ENCODE data around the gene BCAS3.
A peak's percentile ranks its signal among the peaks of the same experiment; 100 is the strongest.

The BCAS3 gene

DNA sequence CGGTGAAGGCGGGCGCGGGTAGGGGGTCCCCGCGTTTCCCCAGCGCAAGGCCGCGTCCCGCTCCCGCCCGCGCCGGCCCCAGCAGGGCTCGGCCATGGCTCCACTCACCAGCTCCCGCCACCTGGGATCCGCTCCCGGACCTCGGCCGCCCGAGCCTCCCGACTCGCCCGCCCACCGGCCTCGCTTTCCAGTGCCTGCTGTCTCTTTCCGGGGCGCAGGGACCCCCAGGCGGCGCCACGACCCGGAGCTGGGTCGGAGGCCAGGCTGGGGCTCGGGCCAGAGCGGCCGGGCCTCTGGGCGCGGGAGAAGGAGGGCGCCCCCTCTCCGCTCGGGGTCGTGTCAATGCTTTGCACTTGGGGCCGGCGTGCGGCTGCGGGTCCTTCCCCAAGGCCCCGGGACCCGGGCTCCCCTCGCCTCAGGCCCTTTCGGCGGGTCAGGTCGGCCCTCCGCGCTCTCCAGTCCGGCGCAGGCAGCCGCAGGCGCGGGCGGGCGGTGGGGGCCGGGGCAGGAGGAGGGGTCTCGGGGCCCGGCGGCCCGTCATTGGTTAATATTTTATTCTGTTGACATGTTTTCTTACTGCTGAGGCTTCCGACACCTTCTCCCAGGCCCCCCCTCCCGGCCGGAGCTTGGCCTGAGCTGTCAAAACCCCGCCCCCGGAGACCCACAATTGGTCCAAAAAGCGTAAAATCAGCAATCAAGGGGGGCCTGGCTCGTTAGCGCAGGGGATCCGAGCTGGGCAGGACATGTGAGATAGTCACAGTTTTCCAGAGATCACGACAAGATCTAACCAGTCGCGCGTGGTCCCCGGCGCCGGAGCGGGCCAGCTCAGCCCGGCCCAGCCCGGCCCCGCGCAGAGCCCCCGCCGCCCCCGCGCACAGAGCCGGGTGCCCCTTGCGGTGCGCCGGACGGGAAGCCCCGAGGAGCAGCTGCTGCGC, 721.7 kb downstream of the BCAS3 start, which contains the start of gene TBX2:
Gene TBX2 (plus strand): TSS at position 713 of the 935 bp plus-strand sequence. CDS start 334 bp downstream, outside the sequence.
- Histone ChIP-seq H3K14ac (ENCODE audit: low read length in 2 of 2) (peak within 1 kb of the TSS; percentile 7 to 99), H3K18ac (ENCODE audit: low read depth in 1 of 2, low read length in 2 of 2) (peak within 1 kb of the TSS; percentile 88 to 89), H4K91ac (ENCODE audit: low read length) (peak within 1 kb of the TSS; percentile 88), H3K79me1 (replicated peaks; ENCODE audit: low read length, poor library complexity, severe bottlenecking) (no peaks in the 10 kb centered on the region), H2BK12ac (ENCODE audit: low read length in 2 of 2) (peak within 1 kb of the TSS in 1 of 2 experiments; percentile 84), H2AFZ (ENCODE audit: low read depth, low read length) (no peak within 1 kb of the TSS), H2BK5ac (ENCODE audit: low read depth, low read length, poor library complexity, severe bottlenecking) (no peak within 1 kb of the TSS), H2BK15ac (ENCODE audit: low read depth, poor library complexity, severe bottlenecking) (peak within 1 kb of the TSS; percentile 70), H3K9ac (ENCODE audit: low read length) (peak within 1 kb of the TSS; percentile 93), H3K4ac (ENCODE audit: low read depth in 1 of 2, low read length in 2 of 2) (peak within 1 kb of the TSS; percentile 76 to 87), H3K36me3 (ENCODE audit: control insufficient read depth in 1 of 2, insufficient read depth in 2 of 2, low read depth in 1 of 2, low read length in 2 of 2) (peaks cover 2 to 16% of the 10 kb centered on the region in 2 experiments), H3K4me2 (ENCODE audit: low read length, poor library complexity, severe bottlenecking) (peak within 1 kb of the TSS; percentile 90), H3K4me3 (ENCODE audit: insufficient read depth in 1 of 2, low read depth in 1 of 2, low read length in 2 of 2) (peak within 1 kb of the TSS; percentile 51 to 85), H3K23ac (ENCODE audit: low read length in 2 of 2) (peak within 1 kb of the TSS in 1 of 2 experiments; percentile 91), H3K9me3 (ENCODE audit: control insufficient read depth, low read length) (no peaks in the 10 kb centered on the region), H2BK120ac (ENCODE audit: low read depth, low read length) (peak within 1 kb of the TSS; percentile 96), H3K27ac (ENCODE audit: low read length, poor library complexity, severe bottlenecking) (no peak within 1 kb of the TSS), H4K8ac (ENCODE audit: low read length) (peak within 1 kb of the TSS; percentile 55), H3K4me1 (ENCODE audit: control insufficient read depth, insufficient read depth, low read depth, low read length) (peaks cover 46% of the 10 kb centered on the region), H2AK5ac (ENCODE audit: low read length, severe bottlenecking) (no peak within 1 kb of the TSS), H3K27me3 (ENCODE audit: control insufficient read depth in 1 of 2, insufficient read depth in 1 of 2, low read length in 2 of 2) (peaks cover 0 to 78% of the 10 kb centered on the region in 2 experiments)
- 1% methylated on average over 65 of the region's 98 CpGs for WGBS
- DNase-seq = peak; percentile 95

GRCh38 chr17:61400066-61400716, 722.5 kb downstream of the BCAS3 start:
- Histone ChIP-seq H3K4me3 (ENCODE audit: insufficient read depth in 1 of 2, low read depth in 1 of 2, low read length in 2 of 2) (peak overlapping the region; percentile 51 to 81), H2BK12ac (ENCODE audit: low read length in 2 of 2) (peak overlapping the region in 1 of 2 experiments; percentile 29), H3K23ac (ENCODE audit: low read length in 2 of 2) (no peak overlapping the region), H3K9ac (ENCODE audit: low read length) (peak overlapping the region; percentile 93), H3K36me3 (ENCODE audit: control insufficient read depth in 1 of 2, insufficient read depth in 2 of 2, low read depth in 1 of 2, low read length in 2 of 2) (peaks cover 2 to 21% of the 10 kb centered on the region in 2 experiments), H3K14ac (ENCODE audit: low read length in 2 of 2) (peak overlapping the region in 1 of 2 experiments; percentile 99), H3K4me2 (ENCODE audit: low read length, poor library complexity, severe bottlenecking) (peak overlapping the region; percentile 90), H4K8ac (ENCODE audit: low read length) (peak overlapping the region; percentile 33), H3K79me1 (replicated peaks; ENCODE audit: low read length, poor library complexity, severe bottlenecking) (no peaks in the 10 kb centered on the region), H3K9me3 (ENCODE audit: control insufficient read depth, low read length) (no peaks in the 10 kb centered on the region), H2BK5ac (ENCODE audit: low read depth, low read length, poor library complexity, severe bottlenecking) (no peak overlapping the region), H3K4me1 (ENCODE audit: control insufficient read depth, insufficient read depth, low read depth, low read length) (peaks cover 54% of the 10 kb centered on the region), H3K27me3 (ENCODE audit: control insufficient read depth in 1 of 2, insufficient read depth in 1 of 2, low read length in 2 of 2) (peaks cover 0 to 81% of the 10 kb centered on the region in 2 experiments), H3K18ac (ENCODE audit: low read depth in 1 of 2, low read length in 2 of 2) (peak overlapping the region; percentile 87 to 89), H2AK5ac (ENCODE audit: low read length, severe bottlenecking) (no peak overlapping the region), H2BK15ac (ENCODE audit: low read depth, poor library complexity, severe bottlenecking) (peak overlapping the region; percentile 33), H4K91ac (ENCODE audit: low read length) (peak overlapping the region; percentile 64), H2AFZ (ENCODE audit: low read depth, low read length) (no peak overlapping the region), H3K4ac (ENCODE audit: low read depth in 1 of 2, low read length in 2 of 2) (peak overlapping the region; percentile 55 to 77), H3K27ac (ENCODE audit: low read length, poor library complexity, severe bottlenecking) (no peak overlapping the region), H2BK120ac (ENCODE audit: low read depth, low read length) (peak overlapping the region; percentile 54)
- DNase-seq = peak; percentile 53
- WGBS = 0% methylated on average over 53 of the region's 90 CpGs

GRCh38 chr17:61400717-61401388, 723.2 kb downstream of the BCAS3 start:
- Histone ChIP-seq H2BK5ac (ENCODE audit: low read depth, low read length, poor library complexity, severe bottlenecking) (no peak overlapping the region), H3K14ac (ENCODE audit: low read length in 2 of 2) (no peak overlapping the region), H3K79me1 (replicated peaks; ENCODE audit: low read length, poor library complexity, severe bottlenecking) (no peaks in the 10 kb centered on the region), H2BK15ac (ENCODE audit: low read depth, poor library complexity, severe bottlenecking) (no peak overlapping the region), H3K18ac (ENCODE audit: low read depth in 1 of 2, low read length in 2 of 2) (peak overlapping the region; percentile 79 to 87), H2AFZ (ENCODE audit: low read depth, low read length) (no peak overlapping the region), H4K8ac (ENCODE audit: low read length) (peak overlapping the region; percentile 62), H3K4me3 (ENCODE audit: insufficient read depth in 1 of 2, low read depth in 1 of 2, low read length in 2 of 2) (peak overlapping the region; percentile 9 to 81), H3K9me3 (ENCODE audit: control insufficient read depth, low read length) (no peaks in the 10 kb centered on the region), H3K36me3 (ENCODE audit: control insufficient read depth in 1 of 2, insufficient read depth in 2 of 2, low read depth in 1 of 2, low read length in 2 of 2) (peaks cover 2 to 26% of the 10 kb centered on the region in 2 experiments), H2BK120ac (ENCODE audit: low read depth, low read length) (peak overlapping the region; percentile 88), H3K9ac (ENCODE audit: low read length) (peak overlapping the region; percentile 93), H3K4me2 (ENCODE audit: low read length, poor library complexity, severe bottlenecking) (peak overlapping the region; percentile 69), H3K27ac (ENCODE audit: low read length, poor library complexity, severe bottlenecking) (no peak overlapping the region), H3K23ac (ENCODE audit: low read length in 2 of 2) (peak overlapping the region in 1 of 2 experiments; percentile 91), H2BK12ac (ENCODE audit: low read length in 2 of 2) (peak overlapping the region in 1 of 2 experiments; percentile 67), H3K4me1 (ENCODE audit: control insufficient read depth, insufficient read depth, low read depth, low read length) (peaks cover 58% of the 10 kb centered on the region), H4K91ac (ENCODE audit: low read length) (peak overlapping the region; percentile 40), H3K27me3 (ENCODE audit: control insufficient read depth in 1 of 2, insufficient read depth in 1 of 2, low read length in 2 of 2) (peaks cover 0 to 77% of the 10 kb centered on the region in 2 experiments), H2AK5ac (ENCODE audit: low read length, severe bottlenecking) (no peak overlapping the region), H3K4ac (ENCODE audit: low read depth in 1 of 2, low read length in 2 of 2) (peak overlapping the region; percentile 43 to 63)
- peak; percentile 50 for DNase-seq
- 1% methylated on average over 40 of the region's 45 CpGs for WGBS

Measured in mesenchymal stem cell (in vitro differentiated cells and primary cell).